Karpas-422 (cell line): ENCODE measurements around the gene ZNF282. TPM values are rescaled to one million over a fixed set of nuclear protein-coding genes. Genes with fewer than 3 reads are reported as not detected.
"Not testable (repeated sequence)": the region's sequence is repeated elsewhere in the genome, so short reads cannot be mapped to it uniquely, and the experiment has no call there.

Source experiments
- DNase-seq: peaks from one replicate; pipeline ENCODE4 v3.0.0-alpha.2; 2015
- H2AFZ ChIP-seq: fragments of 200-600 bp; sonication (generic); 2 replicates; pipeline ENCODE4 v1.6.1; 2014; ENCODE audit warnings: antibody characterized with exemption, low read length, mixed read lengths
- H3K27ac ChIP-seq: fragments of 200-600 bp; sonication (generic); 2 replicates; pipeline ENCODE4 v1.5.1; 2014; ENCODE audit warnings: mild to moderate bottlenecking, low read length, moderate library complexity
- H3K27me3 ChIP-seq: fragments of 200-600 bp; sonication (generic); 2 replicates; pipeline ENCODE4 v1.6.1; 2014; ENCODE audit warnings: low read length, mixed read lengths
- H3K36me3 ChIP-seq: fragments of 200-600 bp; sonication (generic); 2 replicates; pipeline ENCODE4 v1.6.1; 2014; ENCODE audit warnings: low read length, mixed read lengths; ENCODE audit not compliant: insufficient read depth
- H3K4me1 ChIP-seq: fragments of 200-600 bp; sonication (generic); 2 replicates; pipeline ENCODE4 v1.6.1; 2014; ENCODE audit warnings: mild to moderate bottlenecking, low read length, mixed read lengths
- H3K4me2 ChIP-seq: fragments of 200-600 bp; sonication (generic); 2 replicates; pipeline ENCODE4 v1.6.1; 2014; ENCODE audit warnings: low read length, low read depth, mild to moderate bottlenecking; ENCODE audit not compliant: poor library complexity, severe bottlenecking
- H3K4me3 ChIP-seq: fragments of 200-600 bp; sonication (generic); 2 replicates; pipeline ENCODE4 v1.5.1; 2014; ENCODE audit warnings: mild to moderate bottlenecking, antibody characterized with exemption, low read length, mixed read lengths
- H3K79me2 ChIP-seq: fragments of 200-600 bp; sonication (generic); 2 replicates; pipeline ENCODE4 v1.6.1; 2014; ENCODE audit warnings: mild to moderate bottlenecking, low read length, mixed read lengths
- H3K9ac ChIP-seq: fragments of 200-600 bp; sonication (generic); 2 replicates; pipeline ENCODE4 v1.6.0; 2014; ENCODE audit warnings: low read length
- H3K9me2 ChIP-seq: fragments of 200-600 bp; sonication (generic), shearing (Covaris generic); replicated peaks from 2 replicates; pipeline ENCODE4 v1.6.0; 2014; ENCODE audit warnings: mild to moderate bottlenecking, low read length, moderate library complexity; ENCODE audit not compliant: insufficient read depth
- H3K9me3 ChIP-seq: fragments of 300-700, 200-600 bp; sonication (generic); 2 replicates; pipeline ENCODE4 v1.6.1; 2014; ENCODE audit warnings: low read length, mixed read lengths
- H4K20me1 ChIP-seq: fragments of 200-600 bp; sonication (generic); 2 replicates; pipeline ENCODE4 v1.6.1; 2014; ENCODE audit warnings: mild to moderate bottlenecking, antibody characterized with exemption, low read length, low read depth; ENCODE audit not compliant: insufficient read depth
- total RNA-seq: library from RNA; depleted of rRNA; stranded (reverse); fragments of >200 nt; shearing (Covaris generic); gene quantifications from 2 replicates; pipeline ENCODE4 v1.2.3, GENCODE V29; 2014; ENCODE audit warnings: low replicate concordance

ZNF282 gene
- total RNA-seq, 1 experiment from 2014 or later = 20.8 TPM

DNA sequence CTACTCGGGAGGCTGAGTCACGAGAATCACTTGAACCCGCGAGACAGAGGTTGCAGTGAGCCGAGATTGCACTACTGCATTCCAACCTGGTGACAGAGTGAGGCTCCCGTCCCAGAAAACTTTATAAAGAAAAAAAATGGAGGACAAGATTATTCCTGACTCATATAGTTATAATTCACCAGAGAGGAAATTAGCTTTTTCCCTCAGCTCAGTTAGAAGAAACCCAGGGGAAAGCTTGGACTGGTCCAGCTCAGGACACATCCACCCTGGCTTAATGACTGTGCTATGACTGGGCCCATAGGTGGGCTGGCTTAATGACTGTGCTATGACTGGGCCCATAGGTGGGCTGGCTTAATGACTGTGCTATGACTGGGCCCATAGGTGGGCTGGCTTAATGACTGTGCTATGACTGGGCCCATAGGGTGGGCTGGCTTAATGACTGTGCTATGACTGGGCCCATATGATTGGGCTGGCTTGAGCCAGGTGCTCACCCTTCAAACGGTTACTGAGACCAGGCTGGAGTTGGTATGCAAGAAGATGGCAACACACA lies 38.4 kb downstream of the ZNF282 start:
- H3K4me3 ChIP-seq, H3K9ac ChIP-seq, H3K36me3 ChIP-seq, H4K20me1 ChIP-seq, H3K79me2 ChIP-seq, H3K27ac ChIP-seq, H3K4me2 ChIP-seq, H3K9me3 ChIP-seq, H2AFZ ChIP-seq, H3K4me1 ChIP-seq, H3K27me3 ChIP-seq, H3K9me2 ChIP-seq: not testable (repeated sequence)
- DNase-seq = peak; percentile 30

DNA sequence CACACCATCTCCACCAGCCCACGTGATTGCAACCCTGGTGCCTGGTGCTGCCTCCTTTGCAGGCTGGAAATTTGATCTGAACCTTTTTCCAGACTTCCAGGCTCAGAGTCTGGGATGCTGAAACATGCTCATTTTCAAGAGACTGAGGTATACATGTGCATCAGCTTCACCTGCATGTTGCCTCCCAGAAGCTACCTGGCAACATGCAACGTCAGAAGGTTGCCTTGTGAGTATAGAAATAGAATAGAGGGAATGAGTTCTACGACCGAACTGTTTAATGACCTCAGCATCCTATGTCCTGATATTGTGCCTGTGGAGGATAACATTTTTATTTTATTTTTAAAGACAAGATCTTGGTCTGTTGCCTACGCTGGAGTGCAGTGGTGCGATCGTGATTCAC lies 42.2 kb downstream of the ZNF282 start:
- H3K4me2 ChIP-seq = no peak overlapping the region
- H3K9ac ChIP-seq = no peak overlapping the region
- peaks cover 31% of the 10 kb centered on the region for H3K79me2 ChIP-seq
- H3K9me3 ChIP-seq = peaks cover 2% of the 10 kb centered on the region; the same call in 1 of the 2 replicates
- peaks cover 6% of the 10 kb centered on the region for H3K36me3 ChIP-seq
- H3K27ac ChIP-seq = no peak overlapping the region
- H3K4me1 ChIP-seq = peaks cover 19% of the 10 kb centered on the region
- H2AFZ ChIP-seq = no peak overlapping the region
- no peaks in the 10 kb centered on the region for H3K27me3 ChIP-seq
- H3K9me2 ChIP-seq = no peaks in the 10 kb centered on the region
- no peak overlapping the region for H3K4me3 ChIP-seq
- DNase-seq = peak; percentile 26
- H4K20me1 ChIP-seq = no peaks in the 10 kb centered on the region

DNA sequence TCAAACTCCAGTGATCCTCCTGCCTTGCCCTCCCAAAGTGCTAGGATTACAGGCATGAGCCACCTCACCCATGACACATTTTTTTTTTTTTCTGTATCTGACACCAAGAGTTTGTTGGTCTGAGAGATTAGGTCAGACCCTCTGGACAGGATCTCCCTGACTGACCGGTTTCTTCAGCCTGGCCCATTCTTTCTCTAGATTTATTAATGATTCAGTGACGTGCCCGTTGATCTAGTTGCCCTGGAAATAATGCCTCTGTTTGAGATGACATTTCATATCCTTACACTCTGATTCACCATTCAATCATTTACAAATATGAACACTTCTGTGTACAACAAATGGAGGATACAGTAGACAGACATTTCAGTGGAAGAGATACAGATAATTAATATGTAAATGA lies 42.7 kb downstream of the ZNF282 start:
- Histone ChIP-seq H3K9me2 (no peaks in the 10 kb centered on the region), H3K27ac (no peak overlapping the region), H3K4me3 (no peak overlapping the region), H3K9me3 (peaks cover 6% of the 10 kb centered on the region; the same call in 1 of the 2 replicates), H3K4me2 (peak overlapping the region; percentile 87), H3K4me1 (peaks cover 19% of the 10 kb centered on the region), H3K27me3 (no peaks in the 10 kb centered on the region), H2AFZ (no peak overlapping the region), H3K36me3 (peaks cover 9% of the 10 kb centered on the region), H3K9ac (no peak overlapping the region), H4K20me1 (no peaks in the 10 kb centered on the region), H3K79me2 (peaks cover 36% of the 10 kb centered on the region)
- peak; percentile 25 for DNase-seq

DNA sequence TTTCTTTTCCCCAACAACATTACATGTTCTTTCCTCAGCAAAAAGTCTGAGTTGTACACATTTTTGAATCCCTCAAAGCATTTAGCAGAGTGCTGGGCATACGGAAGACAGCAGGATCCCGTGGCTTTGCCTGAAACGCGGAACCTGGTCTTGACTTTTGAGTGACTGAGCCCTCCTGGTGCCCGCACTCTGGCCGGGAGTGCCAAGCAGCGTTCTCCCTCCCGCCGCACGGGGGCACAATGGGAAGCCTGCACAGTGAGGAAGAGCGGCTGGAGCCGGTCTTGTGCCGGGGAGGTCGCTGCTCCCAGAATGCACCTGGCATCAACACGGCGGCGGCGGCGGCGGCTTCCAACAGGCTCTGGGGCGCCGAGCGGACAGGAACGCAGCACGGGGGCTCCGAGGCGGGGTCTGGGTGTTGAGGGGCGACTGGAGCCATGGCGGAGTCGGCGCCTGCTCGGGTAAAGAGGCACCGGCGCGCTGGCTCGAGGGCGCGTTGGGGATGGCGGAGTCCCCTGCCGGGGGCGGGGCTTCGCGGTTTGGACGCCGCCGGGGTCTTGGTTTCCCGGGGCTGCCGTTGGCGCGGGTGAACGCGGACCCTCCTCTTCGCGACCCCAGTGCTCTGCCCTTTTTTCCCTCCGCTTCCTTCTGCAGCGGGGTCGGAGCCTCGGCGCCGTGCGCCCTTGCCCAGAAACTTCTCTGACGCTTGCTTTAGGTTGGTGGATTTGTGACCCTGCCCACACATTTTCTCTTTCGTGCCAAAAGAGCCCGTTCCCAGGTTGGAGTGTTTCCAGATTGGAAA lies 44.2 kb downstream of the ZNF282 start, which contains the start of gene ZNF212:
ZNF212 (plus strand) TSS at position 307 of the 799 bp plus-strand sequence; CDS start at position 435, 128 bp downstream.
- 0 out of 2 replicates have a peak within 1 kb of the TSS, but pooled peaks have one; percentile 13 for H3K27ac ChIP-seq

DNA sequence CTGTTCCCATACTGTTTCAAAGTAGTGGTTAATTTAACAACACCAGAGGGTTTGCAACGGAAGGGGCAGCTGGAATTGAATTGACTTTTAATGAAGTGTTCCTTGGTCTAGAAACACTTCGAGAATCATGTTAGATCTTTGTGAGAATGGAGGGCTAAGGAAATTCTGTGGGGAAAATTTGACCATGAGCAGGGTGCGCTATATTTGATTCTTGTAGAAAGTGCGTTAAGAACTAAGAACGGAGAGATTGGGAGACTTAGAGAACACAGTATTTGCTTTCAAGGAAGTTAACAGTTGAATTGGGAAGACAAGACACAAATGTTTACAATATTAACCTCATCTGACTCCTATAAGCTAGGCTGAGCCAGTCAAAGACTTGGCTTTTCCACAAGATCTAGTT lies 45.3 kb downstream of the ZNF282 start:
- peak; percentile 35 for DNase-seq
- no peak overlapping the region for H2AFZ ChIP-seq
- no peaks in the 10 kb centered on the region for H3K27me3 ChIP-seq
- H3K9me2 ChIP-seq = no peaks in the 10 kb centered on the region
- peak overlapping the region; percentile 91 for H3K9ac ChIP-seq
- H3K4me2 ChIP-seq = peak overlapping the region; percentile 87
- H3K79me2 ChIP-seq = peaks cover 59% of the 10 kb centered on the region
- H3K36me3 ChIP-seq = peaks cover 9% of the 10 kb centered on the region
- peaks cover 6% of the 10 kb centered on the region; the same call in 1 of the 2 replicates for H3K9me3 ChIP-seq
- peak overlapping the region; percentile 99 for H3K4me3 ChIP-seq
- H4K20me1 ChIP-seq = no peaks in the 10 kb centered on the region
- peaks cover 33% of the 10 kb centered on the region for H3K4me1 ChIP-seq
- no peak overlapping the region for H3K27ac ChIP-seq

More for the DNA sequence above, 44.2 kb downstream of the ZNF282 start, which contains the start of gene ZNF212:
- Histone ChIP-seq H4K20me1 (no peaks in the 10 kb centered on the region), H3K9me2 (no peaks in the 10 kb centered on the region), H3K4me1 (peaks cover 22% of the 10 kb centered on the region), H3K4me3 (peak within 1 kb of the TSS; percentile 99), H3K9ac (peak within 1 kb of the TSS; percentile 91), H3K79me2 (peaks cover 48% of the 10 kb centered on the region), H3K9me3 (peaks cover 6% of the 10 kb centered on the region; the same call in 1 of the 2 replicates), H3K36me3 (peaks cover 9% of the 10 kb centered on the region), H2AFZ (peak within 1 kb of the TSS; percentile 96), H3K4me2 (peak within 1 kb of the TSS; percentile 87), H3K27me3 (no peaks in the 10 kb centered on the region)
- DNase-seq = peak; percentile 96

DNA sequence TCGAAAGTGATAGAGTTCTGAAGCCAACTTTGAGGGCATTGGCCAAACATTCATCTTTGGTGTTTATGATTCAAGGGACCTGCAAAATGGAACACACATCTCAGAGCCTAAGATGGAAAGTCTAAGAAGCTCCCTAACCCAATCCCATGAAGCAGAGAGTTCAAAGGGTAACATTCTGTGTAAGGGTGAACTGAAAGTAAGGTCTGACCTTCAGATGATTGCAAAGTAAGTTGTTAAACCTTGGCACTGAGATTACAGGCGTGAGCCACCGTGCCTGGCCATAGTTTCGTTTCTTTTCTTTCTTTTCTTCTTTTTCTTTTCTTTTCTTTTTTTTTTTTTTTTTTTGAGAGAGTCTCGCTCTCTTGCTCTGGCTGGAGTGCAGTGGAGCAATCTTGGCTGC lies 46.4 kb downstream of the ZNF282 start:
- Histone ChIP-seq H3K27ac (no peak overlapping the region), H3K4me2 (no peak overlapping the region), H3K79me2 (peaks cover 70% of the 10 kb centered on the region), H3K9me3 (peaks cover 6% of the 10 kb centered on the region; the same call in 1 of the 2 replicates), H3K4me1 (peaks cover 40% of the 10 kb centered on the region), H3K4me3 (no peak overlapping the region), H4K20me1 (no peaks in the 10 kb centered on the region), H3K27me3 (no peaks in the 10 kb centered on the region), H3K36me3 (peaks cover 9% of the 10 kb centered on the region), H3K9ac (no peak overlapping the region), H2AFZ (no peak overlapping the region), H3K9me2 (no peaks in the 10 kb centered on the region)
- peak; percentile 41 for DNase-seq

DNA sequence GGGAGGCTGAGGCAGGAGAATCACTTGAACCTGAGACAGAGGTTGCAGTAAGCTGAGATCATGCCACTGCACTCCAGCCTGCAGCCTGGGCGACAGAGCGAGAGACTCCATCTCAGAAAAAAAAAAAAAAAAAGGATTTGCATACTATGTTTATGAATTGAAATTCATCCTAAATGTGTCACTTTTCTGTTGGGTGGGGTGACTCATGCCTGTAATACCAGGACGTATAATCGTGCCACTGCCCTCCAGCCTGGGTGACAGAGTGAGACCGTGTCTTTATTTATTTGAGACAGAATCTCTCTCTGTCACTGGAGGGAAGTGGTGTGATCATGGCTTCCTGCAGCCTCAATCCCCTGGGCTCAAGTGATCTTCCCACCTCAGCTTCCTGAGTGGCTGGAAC lies 49.9 kb downstream of the ZNF282 start:
- H3K9me3 ChIP-seq = peaks cover 6% of the 10 kb centered on the region; the same call in 1 of the 2 replicates
- peaks cover 9% of the 10 kb centered on the region for H3K36me3 ChIP-seq
- peak; percentile 75 for DNase-seq
- H3K4me1 ChIP-seq = peaks cover 54% of the 10 kb centered on the region
- H3K9me2 ChIP-seq = no peaks in the 10 kb centered on the region
- H3K9ac ChIP-seq = peak overlapping the region; percentile 6; the same call in 1 of the 2 replicates
- no peaks in the 10 kb centered on the region for H4K20me1 ChIP-seq
- H3K4me3 ChIP-seq = no peak overlapping the region
- peak overlapping the region; percentile 61 for H3K27ac ChIP-seq
- no peaks in the 10 kb centered on the region for H3K27me3 ChIP-seq
- no peak overlapping the region for H2AFZ ChIP-seq
- peak overlapping the region; percentile 44 for H3K4me2 ChIP-seq
- H3K79me2 ChIP-seq = peaks cover 91% of the 10 kb centered on the region

DNA sequence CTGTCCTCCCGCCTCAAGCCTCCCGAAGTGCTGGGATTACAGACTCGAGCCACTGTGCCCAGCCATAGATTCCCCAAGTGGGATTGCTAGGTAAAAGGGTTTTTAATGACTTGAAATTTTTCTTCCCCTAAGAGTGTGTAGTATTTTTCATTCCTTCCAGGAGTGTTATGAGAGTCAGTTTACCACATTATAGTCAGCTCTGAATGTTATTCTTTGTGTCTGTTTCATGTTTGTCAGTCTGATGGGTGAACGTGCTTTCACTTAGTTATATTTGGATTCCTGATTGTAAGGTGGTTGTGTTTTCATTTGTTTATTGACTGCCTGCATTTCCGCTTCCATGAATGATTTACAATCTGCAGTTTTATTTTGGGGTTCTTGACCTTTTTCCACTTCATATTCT lies 50.4 kb downstream of the ZNF282 start:
- Histone ChIP-seq H3K4me3 (no peak overlapping the region), H3K9me2 (no peaks in the 10 kb centered on the region), H3K9me3 (peaks cover 6% of the 10 kb centered on the region; the same call in 1 of the 2 replicates), H3K27ac (peak overlapping the region; percentile 61), H3K4me2 (peak overlapping the region; percentile 44), H4K20me1 (no peaks in the 10 kb centered on the region), H3K27me3 (no peaks in the 10 kb centered on the region), H3K4me1 (peaks cover 49% of the 10 kb centered on the region), H2AFZ (no peak overlapping the region), H3K9ac (peak overlapping the region; percentile 6; the same call in 1 of the 2 replicates), H3K79me2 (peaks cover 86% of the 10 kb centered on the region), H3K36me3 (peaks cover 9% of the 10 kb centered on the region)
- no peak for DNase-seq
